Glutamatergic neuron (in vitro differentiated cells): ENCODE data around the gene FGFRL1. TPM values are rescaled to one million over a fixed set of nuclear protein-coding genes. Genes with fewer than 3 reads are reported as not detected.
A peak's percentile ranks its signal among the peaks of the same experiment; 100 is the strongest.

Experiments
- DNase-seq: peaks from one replicate; pipeline ENCODE4 v3.0.0; 2022
- H3K27ac Mint-ChIP-seq: one replicate; pipeline ENCODE4 v1.8.0; 2020; ENCODE audit warnings: mild to moderate bottlenecking, mixed read lengths, inconsistent platforms; ENCODE audit not compliant: unreplicated experiment
- H3K27me3 Mint-ChIP-seq: one replicate; pipeline ENCODE4 v1.8.0; 2020; ENCODE audit warnings: mild to moderate bottlenecking, moderate library complexity, mixed read lengths, inconsistent platforms; ENCODE audit not compliant: unreplicated experiment
- H3K36me3 Mint-ChIP-seq: one replicate; pipeline ENCODE4 v1.8.0; 2020; ENCODE audit warnings: mild to moderate bottlenecking, mixed read lengths, inconsistent platforms; ENCODE audit not compliant: unreplicated experiment
- H3K4me1 Mint-ChIP-seq: one replicate; pipeline ENCODE4 v1.8.0; 2020; ENCODE audit warnings: mild to moderate bottlenecking, low read depth, mixed read lengths, inconsistent platforms; ENCODE audit not compliant: unreplicated experiment
- H3K4me3 Mint-ChIP-seq: one replicate; pipeline ENCODE4 v1.8.0; 2020; ENCODE audit warnings: mild to moderate bottlenecking, mixed read lengths, inconsistent platforms; ENCODE audit not compliant: unreplicated experiment
- H3K9me3 Mint-ChIP-seq: one replicate; pipeline ENCODE4 v1.8.0; 2020; ENCODE audit warnings: mild to moderate bottlenecking, moderate library complexity, mixed read lengths, inconsistent platforms; ENCODE audit not compliant: unreplicated experiment
- CTCF ChIP-seq: fragments of 200-600 bp; sonication (generic); IDR thresholded peaks from one replicate; pipeline ENCODE4 v1.5.0; 2021; ENCODE audit not compliant: partially characterized antibody, unreplicated experiment
- total RNA-seq: library from RNA; stranded (reverse); fragmentation: NEBNext Ultra II Directional; extraction: Animal tissue kit (Norgen Biotek cat#: 25700); gene quantifications from one replicate; pipeline ENCODE4 v1.2.1, GENCODE V29; 2021; ENCODE audit not compliant: unreplicated experiment

The FGFRL1 gene
- total RNA-seq, 1 donor from 2014 or later: 20.9 TPM

GRCh38 chr4:1057403-1057745, 45.9 kb downstream of the FGFRL1 start:
- H3K36me3 Mint-ChIP-seq: peaks cover 3% of the 10 kb centered on the region
- no peak overlapping the region for H3K4me3 Mint-ChIP-seq
- peaks cover 7% of the 10 kb centered on the region for H3K27me3 Mint-ChIP-seq
- no peak for TF ChIP-seq CTCF
- peaks cover 8% of the 10 kb centered on the region for H3K9me3 Mint-ChIP-seq
- no peak for DNase-seq
- no peak overlapping the region for H3K27ac Mint-ChIP-seq
- H3K4me1 Mint-ChIP-seq: peaks cover 45% of the 10 kb centered on the region

- no peaks in the 10 kb centered on the region for H3K36me3 Mint-ChIP-seq
- peak overlapping the region; percentile 5 for H3K27ac Mint-ChIP-seq
- H3K9me3 Mint-ChIP-seq: peaks cover 6% of the 10 kb centered on the region
- TF ChIP-seq CTCF: no peak
- peaks cover 7% of the 10 kb centered on the region for H3K27me3 Mint-ChIP-seq
- no peak for DNase-seq
- H3K4me1 Mint-ChIP-seq: peaks cover 53% of the 10 kb centered on the region
- H3K4me3 Mint-ChIP-seq: peak overlapping the region; percentile 9
Observed at GRCh38 chr4:1058198-1058996, 47.0 kb downstream of the FGFRL1 start.

DNA sequence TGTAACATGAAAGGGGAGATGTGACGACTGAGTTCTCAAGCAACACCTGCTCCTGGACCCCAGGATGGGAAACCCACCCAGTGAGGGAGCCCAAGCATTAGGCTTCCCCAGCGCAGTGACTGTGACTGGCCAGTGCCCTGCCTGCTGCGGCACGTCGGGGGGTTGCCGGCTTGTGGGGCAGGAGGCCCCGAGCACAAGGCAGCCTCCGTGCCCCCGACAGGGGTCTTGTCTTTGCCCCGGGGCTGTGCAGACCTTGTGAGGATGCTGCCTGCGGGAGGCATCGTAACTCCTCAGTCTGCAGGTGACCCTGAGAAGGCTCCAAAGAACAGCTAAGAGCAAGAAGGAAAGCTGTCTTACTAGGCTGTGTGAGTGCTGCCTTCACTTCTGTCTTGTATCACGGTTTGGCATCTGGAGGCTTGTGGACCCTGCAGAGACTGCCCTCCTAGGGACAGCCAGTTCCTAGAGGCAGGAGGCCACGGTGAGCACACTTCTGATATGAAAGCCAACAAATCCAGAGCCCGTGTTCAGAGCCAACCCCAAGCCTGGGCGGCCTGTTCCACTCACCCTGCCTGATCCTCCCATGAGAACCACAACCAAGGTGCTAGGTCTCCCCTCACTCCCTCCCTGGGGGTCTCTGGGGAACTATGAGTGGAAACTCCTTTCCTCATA, 47.7 kb downstream of the FGFRL1 start:
- Mint-ChIP-seq H3K4me1 (peaks cover 55% of the 10 kb centered on the region), H3K27ac (peak overlapping the region; percentile 64), H3K9me3 (peaks cover 6% of the 10 kb centered on the region), H3K36me3 (no peaks in the 10 kb centered on the region), H3K4me3 (peak overlapping the region; percentile 46), H3K27me3 (peaks cover 7% of the 10 kb centered on the region)
- no peak for TF ChIP-seq CTCF
- DNase-seq: no peak

DNA sequence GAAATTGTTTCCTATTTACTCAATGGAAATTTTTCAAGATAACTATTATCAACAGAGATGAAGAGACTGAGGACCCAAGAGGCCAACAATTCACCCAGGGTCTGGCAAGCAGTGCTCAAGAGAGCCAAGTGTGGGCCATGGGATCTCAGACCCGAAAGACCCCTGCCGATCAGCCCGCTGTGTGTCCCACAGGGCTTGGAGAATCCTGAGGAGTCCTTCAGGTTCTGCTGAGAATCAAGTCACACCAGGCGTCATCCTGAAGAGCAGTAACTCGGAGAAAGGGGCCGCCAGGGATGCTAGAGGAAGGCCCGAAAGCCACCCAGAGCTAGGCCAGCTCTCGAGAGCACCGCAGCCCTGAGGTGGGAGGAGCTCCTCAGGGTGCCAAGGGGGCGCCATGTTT, 48.7 kb downstream of the FGFRL1 start:
- peaks cover 6% of the 10 kb centered on the region for H3K9me3 Mint-ChIP-seq
- peaks cover 7% of the 10 kb centered on the region for H3K27me3 Mint-ChIP-seq
- no peak for TF ChIP-seq CTCF

DNA sequence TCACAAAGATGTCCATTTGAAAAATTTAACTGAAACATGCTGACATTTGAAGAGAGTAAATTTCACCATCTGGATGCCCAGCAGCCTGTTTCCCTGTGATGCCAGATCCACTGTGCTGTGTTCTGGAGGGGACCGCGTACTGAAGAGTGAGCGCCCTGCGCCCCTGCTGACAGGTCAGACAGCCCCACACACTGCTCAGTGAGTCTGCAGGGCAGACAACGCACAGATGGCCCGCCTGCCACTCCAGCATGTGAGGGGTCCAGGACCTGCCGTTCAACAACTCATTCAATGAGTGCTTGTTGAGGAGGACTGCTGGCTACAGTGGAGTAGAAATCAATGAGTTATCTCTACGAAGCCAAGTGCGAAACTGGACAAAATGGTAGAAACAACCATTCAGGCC, 49.2 kb downstream of the FGFRL1 start:
- Mint-ChIP-seq H3K9me3 (peaks cover 6% of the 10 kb centered on the region), H3K4me1 (peaks cover 61% of the 10 kb centered on the region), H3K27ac (peak overlapping the region; percentile 97), H3K4me3 (peak overlapping the region; percentile 69), H3K27me3 (peaks cover 7% of the 10 kb centered on the region), H3K36me3 (no peaks in the 10 kb centered on the region)
- no peak for DNase-seq
- TF ChIP-seq CTCF: no peak

More for the DNA sequence above, 48.7 kb downstream of the FGFRL1 start:
- Mint-ChIP-seq H3K27ac (peak overlapping the region; percentile 97), H3K36me3 (no peaks in the 10 kb centered on the region), H3K4me1 (peaks cover 61% of the 10 kb centered on the region), H3K4me3 (peak overlapping the region; percentile 69)
- DNase-seq: no peak
